IPS DF 4.7 (cell line): ENCODE results near the gene CBFB.

ENCODE experiments used
- DNase-seq: peaks from one replicate; pipeline ENCODE4 v3.0.0-alpha.2; 2013; ENCODE audit warnings: low spot score; ENCODE audit errors: extremely low read depth

The CBFB gene

GRCh38 chr16:67128887-67129286, 99.9 kb downstream of the CBFB start:
- no peak for DNase-seq

- no peak for DNase-seq
These were observed 100.5 kb downstream of the CBFB start for GRCh38 chr16:67129422-67129821.

- DNase-seq, result no peak
These were observed 108.7 kb downstream of the CBFB start for GRCh38 chr16:67137605-67138004.

- no peak for DNase-seq
These were observed 112.4 kb downstream of the CBFB start for GRCh38 chr16:67141391-67141790.

GRCh38 chr16:67142342-67142741, 113.4 kb downstream of the CBFB start:
- no peak for DNase-seq

GRCh38 chr16:67144943-67145342, 116.0 kb downstream of the CBFB start:
- no peak for DNase-seq

GRCh38 chr16:67145746-67146145, 116.8 kb downstream of the CBFB start:
- no peak for DNase-seq

GRCh38 chr16:67146523-67147357, 117.8 kb downstream of the CBFB start:
- no peak for DNase-seq

GRCh38 chr16:67147437-67148140, 118.6 kb downstream of the CBFB start:
- DNase-seq, result no peak

- no peak for DNase-seq
These were observed 119.3 kb downstream of the CBFB start for GRCh38 chr16:67148221-67148620.

GRCh38 chr16:67148656-67149275, 119.8 kb downstream of the CBFB start:
- DNase-seq, result no peak

GRCh38 chr16:67149276-67150046, 120.5 kb downstream of the CBFB start:
- no peak for DNase-seq

GRCh38 chr16:67150047-67150832, 121.3 kb downstream of the CBFB start:
- DNase-seq, result no peak
